ENCODE data around the gene LRP5.

The LRP5 gene

DNA sequence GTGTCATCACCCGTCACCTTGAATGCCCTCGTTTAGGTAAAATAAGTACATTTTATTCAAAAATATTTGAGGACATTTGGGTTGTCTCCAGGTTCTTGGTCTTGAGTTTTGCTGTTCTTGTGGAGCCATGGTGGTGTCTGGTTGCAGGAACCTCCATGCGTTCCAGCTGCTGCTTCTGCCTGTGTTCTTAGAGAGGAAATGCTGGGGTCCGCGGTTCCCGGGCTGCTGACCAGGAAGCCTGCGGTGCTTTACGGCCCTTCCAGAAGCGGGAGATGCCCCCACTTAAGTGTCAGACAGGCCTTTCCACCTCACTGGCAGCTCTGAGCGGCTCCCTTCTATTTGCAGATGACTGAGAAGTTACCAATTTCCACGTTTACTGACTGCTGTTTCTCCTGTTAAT, 66.8 kb downstream of the LRP5 start:
- no peak for DNase-seq (ENCODE audit: extremely low read depth, low read depth)

GRCh38 chr11:68380786-68381622, 68.6 kb downstream of the LRP5 start:
- H3K4me3 ChIP-seq (replicated peaks; ENCODE audit: low read depth, low read length), result no peak overlapping the region
- no peak for DNase-seq (ENCODE audit: extremely low read depth, low read depth)
- TF ChIP-seq CTCF (IDR thresholded peaks at IDR 0.05; ENCODE audit: low read depth, low read length, missing control alignments), result no peak

More for the DNA sequence above, 66.8 kb downstream of the LRP5 start:
- no peak overlapping the region for H3K4me3 ChIP-seq (replicated peaks; ENCODE audit: low read depth, low read length)
- TF ChIP-seq CTCF (IDR thresholded peaks at IDR 0.05; ENCODE audit: low read depth, low read length, missing control alignments), result no peak

DNA sequence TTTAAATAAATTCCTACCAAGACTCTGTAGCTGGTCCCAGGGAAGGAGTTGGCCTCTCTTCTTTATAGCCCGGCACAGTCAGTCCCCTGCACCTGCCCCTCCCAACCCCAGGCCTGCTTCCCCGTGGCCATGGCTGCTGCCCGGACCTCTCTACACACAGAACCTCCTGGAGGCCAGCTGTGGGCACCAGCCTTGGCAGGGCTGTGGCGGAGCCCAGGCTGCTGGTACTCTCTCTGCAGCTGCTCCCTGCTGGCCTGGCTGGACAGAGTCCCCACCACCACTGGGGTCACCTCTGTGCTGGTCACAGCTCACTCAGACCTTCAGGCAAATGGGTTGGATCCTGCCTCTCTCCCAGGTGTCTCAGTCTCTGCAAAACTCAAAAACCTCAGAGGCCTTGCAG, 69.3 kb downstream of the LRP5 start:
- no peak for DNase-seq (ENCODE audit: extremely low read depth, low read depth)
- H3K4me3 ChIP-seq (replicated peaks; ENCODE audit: low read depth, low read length), result no peak overlapping the region

DNA sequence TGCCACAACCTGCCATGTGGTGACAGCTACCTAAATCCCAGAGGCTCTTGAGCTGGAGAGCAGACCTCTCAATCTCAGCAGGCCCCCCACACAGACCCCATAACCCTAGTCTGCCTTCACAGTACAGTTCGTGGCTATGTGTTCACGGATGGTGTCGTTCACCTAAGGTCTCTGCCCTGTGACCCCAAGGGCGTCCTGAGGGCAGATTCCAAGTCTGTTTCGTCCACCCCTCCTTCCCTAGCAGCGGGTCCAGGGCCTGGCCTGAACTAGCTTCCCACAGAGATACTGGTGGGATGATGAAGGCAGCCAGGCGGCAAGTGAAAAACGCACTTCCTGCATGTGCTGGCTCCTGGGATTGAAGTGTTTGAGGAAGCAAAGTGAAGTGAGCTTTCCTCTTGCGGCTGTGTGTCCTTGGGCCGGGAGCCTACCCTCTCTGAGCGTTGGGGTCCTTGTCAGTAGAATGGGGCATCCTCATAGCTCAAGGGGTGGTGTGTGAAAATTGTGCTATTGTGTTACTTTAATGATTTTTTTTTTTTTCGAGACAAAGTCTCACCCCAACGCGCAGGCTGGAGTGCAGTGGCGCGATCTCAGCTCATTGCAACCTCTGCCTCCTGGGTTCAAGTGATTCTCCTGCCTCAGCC, 70.1 kb downstream of the LRP5 start:
- H3K4me3 ChIP-seq (replicated peaks; ENCODE audit: low read depth, low read length), result no peak overlapping the region
- no peak for TF ChIP-seq CTCF (IDR thresholded peaks at IDR 0.05; ENCODE audit: low read depth, low read length, missing control alignments)
- DNase-seq (ENCODE audit: extremely low read depth, low read depth), result no peak

More for the DNA sequence above, 69.3 kb downstream of the LRP5 start:
- no peak for TF ChIP-seq CTCF (IDR thresholded peaks at IDR 0.05; ENCODE audit: low read depth, low read length, missing control alignments)

DNA sequence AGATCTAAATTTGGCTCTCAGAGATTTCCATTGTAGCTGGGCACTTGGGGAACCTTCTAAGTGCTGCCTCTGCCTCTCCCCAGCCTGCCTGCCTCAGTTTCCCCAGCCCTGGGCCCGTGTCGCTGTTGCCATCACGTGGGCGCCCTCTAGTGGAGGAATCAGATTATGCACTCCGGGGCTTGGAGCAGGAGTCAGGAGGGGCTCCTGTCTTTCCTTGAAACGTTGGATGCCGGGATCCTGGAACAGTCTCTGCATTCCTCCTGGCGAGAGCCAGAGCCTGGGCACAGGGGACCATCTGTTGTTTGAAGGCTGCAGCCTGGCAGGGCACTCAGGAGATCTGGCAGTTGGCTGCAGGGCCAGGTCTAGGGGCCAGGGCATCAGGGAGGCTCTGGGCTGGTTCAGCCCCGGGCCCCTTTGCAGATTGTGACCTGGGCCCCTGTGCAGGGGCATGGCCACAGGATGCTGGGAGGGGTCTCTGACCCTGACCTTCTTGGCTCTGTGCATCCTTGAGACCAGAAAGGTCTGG, 71.6 kb downstream of the LRP5 start:
- TF ChIP-seq CTCF (IDR thresholded peaks at IDR 0.05; ENCODE audit: low read depth, low read length, missing control alignments), result peak; percentile 96
- H3K4me3 ChIP-seq (replicated peaks; ENCODE audit: low read depth, low read length), result no peak overlapping the region
- no peak for DNase-seq (ENCODE audit: extremely low read depth, low read depth)

GRCh38 chr11:68384530-68385081, 72.2 kb downstream of the LRP5 start:
- no peak overlapping the region for H3K4me3 ChIP-seq (replicated peaks; ENCODE audit: low read depth, low read length)
- no peak for TF ChIP-seq CTCF (IDR thresholded peaks at IDR 0.05; ENCODE audit: low read depth, low read length, missing control alignments)
- no peak for DNase-seq (ENCODE audit: extremely low read depth, low read depth)
